SH-SY5Y (cell line): ENCODE measurements around the gene RFPL3.

ENCODE experiments used
- GATA2 ChIP-seq: IDR thresholded peaks from 2 replicates; pipeline ENCODE4 v1.6.1; 2011; ENCODE audit warnings: mild to moderate bottlenecking, low read depth, low read length
- GATA3 ChIP-seq: IDR thresholded peaks from 2 replicates; pipeline ENCODE4 v1.6.1; 2011; ENCODE audit warnings: low read depth, mild to moderate bottlenecking, low read length, moderate library complexity

DNA sequence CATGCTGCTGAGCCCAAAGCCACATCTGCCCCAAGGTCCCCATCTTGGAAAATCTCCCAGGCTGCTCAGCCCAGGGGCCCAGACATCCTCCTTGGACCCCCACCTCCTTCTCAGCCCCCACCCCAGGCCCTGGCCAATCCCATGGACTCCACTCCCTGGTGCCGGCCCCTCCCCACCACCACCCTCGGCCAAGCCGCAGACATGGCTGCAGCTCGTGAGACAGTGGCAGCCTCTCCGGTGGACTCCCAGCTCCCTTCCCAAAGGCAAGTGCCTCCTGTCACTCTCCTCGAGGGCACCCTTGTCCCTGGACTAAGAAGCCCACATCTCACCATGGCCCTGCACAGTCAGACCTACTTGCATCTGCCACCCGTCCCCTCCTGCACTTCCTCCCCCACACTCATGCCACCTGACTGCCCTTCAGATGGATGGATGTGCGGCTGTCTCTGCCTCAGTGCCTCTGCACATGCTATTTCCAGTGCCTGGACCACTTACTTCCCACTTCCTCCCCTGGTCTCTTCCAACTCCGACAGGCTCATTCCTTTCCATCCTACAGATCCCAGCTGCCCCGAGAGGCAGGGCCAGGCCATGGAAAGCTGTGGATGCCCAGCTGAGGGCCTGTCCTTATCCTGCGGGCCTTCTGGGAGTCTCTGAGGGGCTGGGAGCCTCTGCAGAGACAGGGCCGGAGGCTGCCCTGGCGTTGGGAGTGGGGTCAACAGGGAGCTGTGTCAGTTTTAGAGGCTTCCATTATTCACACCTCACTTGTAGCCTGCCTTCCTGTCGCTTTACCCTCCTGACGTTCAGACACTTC lies 25.5 kb upstream of the RFPL3 start:
- TF ChIP-seq GATA2 (no peak), GATA3 (no peak)
